GM23338 (cell line): Measurements from ENCODE around the gene CELA3A. TPM values are rescaled to one million over a fixed set of nuclear protein-coding genes. Genes with fewer than 3 reads are reported as not detected.

Experiments
- ATAC-seq: fragments of 200-7000 bp; cut with Tn5 transposase; 3 replicates; pipeline ENCODE4 v1.9.1; 2020
- DNase-seq: peaks from one replicate; pipeline ENCODE4 v3.0.0-alpha.2; 2015; ENCODE audit warnings: low spot score
- H2AFZ ChIP-seq: fragments of 200-600 bp; sonication (generic); 2 replicates; pipeline ENCODE4 v1.8.0; 2016; ENCODE audit warnings: antibody characterized with exemption, mild to moderate bottlenecking, moderate library complexity
- H3F3A ChIP-seq: fragments of 200-600 bp; sonication (generic); replicated peaks from 2 replicates; pipeline ENCODE4 v1.8.0; 2017; ENCODE audit warnings: antibody characterized with exemption, mixed run types, low read depth
- H3K27ac ChIP-seq: fragments of 200-600 bp; sonication (generic); 2 replicates; pipeline ENCODE4 v1.6.1; 2016; ENCODE audit warnings: low read depth
- H3K27me3 ChIP-seq: fragments of 200-600 bp; sonication (generic); 2 replicates; pipeline ENCODE4 v1.8.0; 2016; ENCODE audit warnings: mild to moderate bottlenecking, mixed run types, moderate library complexity; ENCODE audit not compliant: insufficient read depth
- H3K36me3 ChIP-seq: fragments of 200-600 bp; sonication (generic); 2 replicates; pipeline ENCODE4 v1.8.0; 2016; ENCODE audit warnings: mild to moderate bottlenecking; ENCODE audit not compliant: insufficient read depth
- H3K4me1 ChIP-seq: fragments of 200-600 bp; sonication (generic); 2 replicates; pipeline ENCODE4 v1.8.0; 2016; ENCODE audit warnings: mild to moderate bottlenecking, moderate library complexity; ENCODE audit not compliant: insufficient read depth
- H3K4me2 ChIP-seq: fragments of 200-600 bp; sonication (generic); 2 replicates; pipeline ENCODE4 v1.7.1; 2017; ENCODE audit warnings: mixed run types
- H3K4me3 ChIP-seq: fragments of 200-600 bp; sonication (generic); 2 replicates; pipeline ENCODE4 v1.6.1; 2016; ENCODE audit warnings: mixed run types
- H3K79me2 ChIP-seq: fragments of 200-600 bp; sonication (generic); replicated peaks from 2 replicates; pipeline ENCODE4 v1.8.0; 2017; ENCODE audit warnings: mild to moderate bottlenecking; ENCODE audit not compliant: insufficient read depth
- H3K9me2 ChIP-seq: fragments of 200-600 bp; sonication (generic); 2 replicates; pipeline ENCODE4 v1.8.0; 2017; ENCODE audit not compliant: insufficient read depth
- H4K20me1 ChIP-seq: fragments of 200-600 bp; sonication (generic); replicated peaks from 2 replicates; pipeline ENCODE4 v1.8.0; 2017; ENCODE audit warnings: mild to moderate bottlenecking; ENCODE audit not compliant: insufficient read depth
- H3K27ac Mint-ChIP-seq: 2 replicates; pipeline ENCODE4 v1.8.0; 2020; ENCODE audit warnings: inconsistent platforms, mild to moderate bottlenecking, moderate library complexity, mixed read lengths
- H3K27me3 Mint-ChIP-seq: 3 replicates; pipeline ENCODE4 v1.8.0; 2022; ENCODE audit warnings: low read depth, mild to moderate bottlenecking, moderate library complexity, mixed read lengths, inconsistent platforms; ENCODE audit not compliant: insufficient read depth, poor library complexity
- H3K36me3 Mint-ChIP-seq: 3 replicates; pipeline ENCODE4 v1.8.0; 2021; ENCODE audit warnings: low read depth, mild to moderate bottlenecking, inconsistent platforms, moderate library complexity, mixed read lengths
- H3K4me1 Mint-ChIP-seq: 3 replicates; pipeline ENCODE4 v1.8.0; 2020; ENCODE audit warnings: mild to moderate bottlenecking, inconsistent platforms, mixed read lengths
- H3K4me3 Mint-ChIP-seq: 3 replicates; pipeline ENCODE4 v1.8.0; 2021; ENCODE audit warnings: moderate library complexity, mild to moderate bottlenecking, inconsistent platforms, mixed read lengths
- H3K9me3 Mint-ChIP-seq: 3 replicates; pipeline ENCODE4 v1.8.0; 2020; ENCODE audit warnings: moderate library complexity, mild to moderate bottlenecking, inconsistent platforms, mixed read lengths
- CREB1 ChIP-seq: fragments of 250-450 bp; sonication (Bioruptor Pico); IDR thresholded peaks from 2 replicates; pipeline ENCODE4 v1.5.0; 2020; ENCODE audit warnings: low read depth, mild to moderate bottlenecking, moderate library complexity
- EZH2 ChIP-seq: fragments of 200-600 bp; sonication (generic); IDR thresholded peaks from one replicate; pipeline ENCODE4 v1.8.0; 2017; ENCODE audit warnings: antibody characterized with exemption, mild to moderate bottlenecking, low read depth; ENCODE audit not compliant: unreplicated experiment
- EZH2phosphoT487 ChIP-seq: fragments of 200-600 bp; sonication (generic); IDR thresholded peaks from one replicate; pipeline ENCODE4 v1.8.1; 2018; ENCODE audit warnings: antibody characterized with exemption; ENCODE audit not compliant: unreplicated experiment
- JUNB ChIP-seq: IDR thresholded peaks from one replicate; pipeline ENCODE4 v1.6.1; 2016; ENCODE audit warnings: antibody characterized with exemption; ENCODE audit not compliant: unreplicated experiment
- NANOG ChIP-seq: IDR thresholded peaks from 2 replicates; pipeline ENCODE4 v1.6.1; 2016; ENCODE audit warnings: antibody characterized with exemption, borderline replicate concordance
- POLR2AphosphoS5 ChIP-seq: IDR thresholded peaks from 2 replicates; pipeline ENCODE4 v1.6.1; 2016; ENCODE audit warnings: antibody characterized with exemption, low read depth
- STAT1 ChIP-seq: IDR thresholded peaks from one replicate; pipeline ENCODE4 v1.6.1; 2016; ENCODE audit warnings: antibody characterized with exemption; ENCODE audit not compliant: unreplicated experiment
- ZNF114 ChIP-seq: fragments of 250-450 bp; sonication (Bioruptor Pico); IDR thresholded peaks from 2 replicates; pipeline ENCODE4 v1.5.0; 2020; ENCODE audit warnings: mild to moderate bottlenecking, moderate library complexity
- ZNF331 ChIP-seq: fragments of 250-450 bp; sonication (Bioruptor Pico); IDR thresholded peaks from 2 replicates; pipeline ENCODE4 v1.5.0; 2020; ENCODE audit warnings: low read depth, mild to moderate bottlenecking, moderate library complexity
- polyA plus RNA-seq: library from polyadenylated mRNA; unstranded; fragments of >200 nt; fragmentation: Nextera tagmentation; extraction: Ambion mirVana; gene quantifications from 2 replicates; pipeline ENCODE4 v1.2.1, GENCODE V29; 2016
- total RNA-seq: library from RNA; depleted of rRNA; stranded (reverse); fragments of >200 nt; shearing (Covaris generic); gene quantifications from 2 replicates; pipeline ENCODE4 v1.2.3, GENCODE V29; 2014
- TF ChIP-seq, protein P1 (sequence below): IDR thresholded peaks from 2 replicates; pipeline ENCODE4 v1.6.1; 2016; ENCODE audit warnings: antibody characterized with exemption
- TF ChIP-seq, protein P2 (sequence below): IDR thresholded peaks from one replicate; pipeline ENCODE4 v1.6.1; 2018; ENCODE audit warnings: antibody characterized with exemption; ENCODE audit not compliant: unreplicated experiment
- TF ChIP-seq, protein P3 (sequence below), 2 experiments: fragments of 200-600 bp in 1 of 2; sonication (generic) in 1 of 2; conservative IDR thresholded peaks; 2 replicates each; pipeline versions ENCODE4 v1.5.1 to v1.6.1; 2016 to 2017; ENCODE audit warnings: antibody characterized with exemption in 2 of 2, low read depth in 2 of 2, mild to moderate bottlenecking in 2 of 2, moderate library complexity in 1 of 2
- TF ChIP-seq, protein P4 (sequence below): fragments of 250-450 bp; sonication (Bioruptor Pico); IDR thresholded peaks from 2 replicates; pipeline ENCODE4 v1.5.0; 2020; ENCODE audit warnings: mild to moderate bottlenecking, moderate library complexity

CELA3A gene
- total and polyA plus RNA-seq, 2 experiments from 2014 or later: not detected

DNA sequence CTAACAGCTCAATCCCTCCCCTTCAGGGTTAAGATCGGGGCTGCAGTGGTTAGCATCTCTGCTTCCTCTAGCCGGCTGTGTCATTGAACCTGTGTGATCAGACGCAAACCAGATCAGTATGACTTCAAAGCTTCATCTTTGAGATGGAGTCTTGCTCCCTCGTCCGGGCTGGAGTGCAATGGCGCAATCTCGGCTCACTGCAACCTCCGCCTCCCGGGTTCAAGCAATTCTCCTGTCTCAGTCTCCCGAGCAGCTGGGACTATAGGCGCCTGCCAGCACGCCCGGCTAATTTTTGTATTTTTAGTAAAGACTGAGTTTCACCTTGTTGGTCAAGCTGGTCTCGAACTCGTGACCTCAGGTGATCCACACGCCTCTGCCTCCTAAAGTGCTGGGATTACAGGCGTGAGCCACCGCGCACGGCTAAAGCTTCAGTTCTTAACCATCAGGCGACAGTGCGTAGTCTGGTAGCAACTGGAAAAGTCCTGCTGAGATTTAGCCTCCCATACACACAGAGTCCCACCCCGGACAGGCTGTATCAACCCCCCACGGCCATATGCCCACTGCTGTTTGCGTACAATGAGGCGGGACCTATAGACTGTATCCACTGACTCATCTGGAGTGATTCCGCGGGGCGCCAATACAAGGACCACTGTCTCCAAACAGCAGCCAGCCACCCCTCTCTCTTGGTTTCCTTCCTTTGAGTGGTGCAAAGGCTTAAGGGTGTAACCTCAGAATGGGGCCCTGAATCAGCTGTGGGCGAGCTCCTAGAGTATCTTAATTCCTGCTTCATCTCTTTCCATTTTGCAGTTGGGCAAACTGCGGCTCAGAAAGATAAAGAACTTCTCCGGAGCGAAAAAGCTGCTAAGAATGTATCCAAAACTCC, 23.3 kb downstream of the CELA3A start:
- Histone ChIP-seq H3K79me2 (peaks cover 17% of the 10 kb centered on the region), H3K4me1 (peaks cover 13% of the 10 kb centered on the region), H3K27ac (peak overlapping the region; percentile 76), H3K27me3 (no peaks in the 10 kb centered on the region), H3F3A (peaks cover 16% of the 10 kb centered on the region), H2AFZ (peak overlapping the region; percentile 77), H3K9me2 (no peaks in the 10 kb centered on the region), H4K20me1 (no peaks in the 10 kb centered on the region), H3K4me3 (peak overlapping the region; percentile 81), H3K36me3 (no peaks in the 10 kb centered on the region), H3K4me2 (peak overlapping the region; percentile 70)
- Mint-ChIP-seq H3K9me3 (no peaks in the 10 kb centered on the region), H3K4me3 (peak overlapping the region; percentile 88), H3K27me3 (peaks cover 18% of the 10 kb centered on the region), H3K36me3 (peaks cover 5% of the 10 kb centered on the region; the same call in 1 of the 3 replicates), H3K27ac (peak overlapping the region; percentile 93), H3K4me1 (peaks cover 19% of the 10 kb centered on the region)
- TF ChIP-seq, protein P1, sequence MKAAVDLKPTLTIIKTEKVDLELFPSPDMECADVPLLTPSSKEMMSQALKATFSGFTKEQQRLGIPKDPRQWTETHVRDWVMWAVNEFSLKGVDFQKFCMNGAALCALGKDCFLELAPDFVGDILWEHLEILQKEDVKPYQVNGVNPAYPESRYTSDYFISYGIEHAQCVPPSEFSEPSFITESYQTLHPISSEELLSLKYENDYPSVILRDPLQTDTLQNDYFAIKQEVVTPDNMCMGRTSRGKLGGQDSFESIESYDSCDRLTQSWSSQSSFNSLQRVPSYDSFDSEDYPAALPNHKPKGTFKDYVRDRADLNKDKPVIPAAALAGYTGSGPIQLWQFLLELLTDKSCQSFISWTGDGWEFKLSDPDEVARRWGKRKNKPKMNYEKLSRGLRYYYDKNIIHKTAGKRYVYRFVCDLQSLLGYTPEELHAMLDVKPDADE: no peak
- no peak for TF ChIP-seq CREB1
- no peak for TF ChIP-seq NANOG
- no peak for TF ChIP-seq ZNF331 (CRISPR knock-in tag)
- TF ChIP-seq POLR2AphosphoS5: no peak
- TF ChIP-seq, protein P2, sequence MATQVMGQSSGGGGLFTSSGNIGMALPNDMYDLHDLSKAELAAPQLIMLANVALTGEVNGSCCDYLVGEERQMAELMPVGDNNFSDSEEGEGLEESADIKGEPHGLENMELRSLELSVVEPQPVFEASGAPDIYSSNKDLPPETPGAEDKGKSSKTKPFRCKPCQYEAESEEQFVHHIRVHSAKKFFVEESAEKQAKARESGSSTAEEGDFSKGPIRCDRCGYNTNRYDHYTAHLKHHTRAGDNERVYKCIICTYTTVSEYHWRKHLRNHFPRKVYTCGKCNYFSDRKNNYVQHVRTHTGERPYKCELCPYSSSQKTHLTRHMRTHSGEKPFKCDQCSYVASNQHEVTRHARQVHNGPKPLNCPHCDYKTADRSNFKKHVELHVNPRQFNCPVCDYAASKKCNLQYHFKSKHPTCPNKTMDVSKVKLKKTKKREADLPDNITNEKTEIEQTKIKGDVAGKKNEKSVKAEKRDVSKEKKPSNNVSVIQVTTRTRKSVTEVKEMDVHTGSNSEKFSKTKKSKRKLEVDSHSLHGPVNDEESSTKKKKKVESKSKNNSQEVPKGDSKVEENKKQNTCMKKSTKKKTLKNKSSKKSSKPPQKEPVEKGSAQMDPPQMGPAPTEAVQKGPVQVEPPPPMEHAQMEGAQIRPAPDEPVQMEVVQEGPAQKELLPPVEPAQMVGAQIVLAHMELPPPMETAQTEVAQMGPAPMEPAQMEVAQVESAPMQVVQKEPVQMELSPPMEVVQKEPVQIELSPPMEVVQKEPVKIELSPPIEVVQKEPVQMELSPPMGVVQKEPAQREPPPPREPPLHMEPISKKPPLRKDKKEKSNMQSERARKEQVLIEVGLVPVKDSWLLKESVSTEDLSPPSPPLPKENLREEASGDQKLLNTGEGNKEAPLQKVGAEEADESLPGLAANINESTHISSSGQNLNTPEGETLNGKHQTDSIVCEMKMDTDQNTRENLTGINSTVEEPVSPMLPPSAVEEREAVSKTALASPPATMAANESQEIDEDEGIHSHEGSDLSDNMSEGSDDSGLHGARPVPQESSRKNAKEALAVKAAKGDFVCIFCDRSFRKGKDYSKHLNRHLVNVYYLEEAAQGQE: no peak
- TF ChIP-seq, protein P3, sequence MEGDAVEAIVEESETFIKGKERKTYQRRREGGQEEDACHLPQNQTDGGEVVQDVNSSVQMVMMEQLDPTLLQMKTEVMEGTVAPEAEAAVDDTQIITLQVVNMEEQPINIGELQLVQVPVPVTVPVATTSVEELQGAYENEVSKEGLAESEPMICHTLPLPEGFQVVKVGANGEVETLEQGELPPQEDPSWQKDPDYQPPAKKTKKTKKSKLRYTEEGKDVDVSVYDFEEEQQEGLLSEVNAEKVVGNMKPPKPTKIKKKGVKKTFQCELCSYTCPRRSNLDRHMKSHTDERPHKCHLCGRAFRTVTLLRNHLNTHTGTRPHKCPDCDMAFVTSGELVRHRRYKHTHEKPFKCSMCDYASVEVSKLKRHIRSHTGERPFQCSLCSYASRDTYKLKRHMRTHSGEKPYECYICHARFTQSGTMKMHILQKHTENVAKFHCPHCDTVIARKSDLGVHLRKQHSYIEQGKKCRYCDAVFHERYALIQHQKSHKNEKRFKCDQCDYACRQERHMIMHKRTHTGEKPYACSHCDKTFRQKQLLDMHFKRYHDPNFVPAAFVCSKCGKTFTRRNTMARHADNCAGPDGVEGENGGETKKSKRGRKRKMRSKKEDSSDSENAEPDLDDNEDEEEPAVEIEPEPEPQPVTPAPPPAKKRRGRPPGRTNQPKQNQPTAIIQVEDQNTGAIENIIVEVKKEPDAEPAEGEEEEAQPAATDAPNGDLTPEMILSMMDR (conservative IDR thresholded peaks at IDR 0.05; ENCODE audit: low read depth in 2 of 2): no peak
- TF ChIP-seq STAT1: no peak
- no peak for TF ChIP-seq EZH2
- TF ChIP-seq, protein P4, sequence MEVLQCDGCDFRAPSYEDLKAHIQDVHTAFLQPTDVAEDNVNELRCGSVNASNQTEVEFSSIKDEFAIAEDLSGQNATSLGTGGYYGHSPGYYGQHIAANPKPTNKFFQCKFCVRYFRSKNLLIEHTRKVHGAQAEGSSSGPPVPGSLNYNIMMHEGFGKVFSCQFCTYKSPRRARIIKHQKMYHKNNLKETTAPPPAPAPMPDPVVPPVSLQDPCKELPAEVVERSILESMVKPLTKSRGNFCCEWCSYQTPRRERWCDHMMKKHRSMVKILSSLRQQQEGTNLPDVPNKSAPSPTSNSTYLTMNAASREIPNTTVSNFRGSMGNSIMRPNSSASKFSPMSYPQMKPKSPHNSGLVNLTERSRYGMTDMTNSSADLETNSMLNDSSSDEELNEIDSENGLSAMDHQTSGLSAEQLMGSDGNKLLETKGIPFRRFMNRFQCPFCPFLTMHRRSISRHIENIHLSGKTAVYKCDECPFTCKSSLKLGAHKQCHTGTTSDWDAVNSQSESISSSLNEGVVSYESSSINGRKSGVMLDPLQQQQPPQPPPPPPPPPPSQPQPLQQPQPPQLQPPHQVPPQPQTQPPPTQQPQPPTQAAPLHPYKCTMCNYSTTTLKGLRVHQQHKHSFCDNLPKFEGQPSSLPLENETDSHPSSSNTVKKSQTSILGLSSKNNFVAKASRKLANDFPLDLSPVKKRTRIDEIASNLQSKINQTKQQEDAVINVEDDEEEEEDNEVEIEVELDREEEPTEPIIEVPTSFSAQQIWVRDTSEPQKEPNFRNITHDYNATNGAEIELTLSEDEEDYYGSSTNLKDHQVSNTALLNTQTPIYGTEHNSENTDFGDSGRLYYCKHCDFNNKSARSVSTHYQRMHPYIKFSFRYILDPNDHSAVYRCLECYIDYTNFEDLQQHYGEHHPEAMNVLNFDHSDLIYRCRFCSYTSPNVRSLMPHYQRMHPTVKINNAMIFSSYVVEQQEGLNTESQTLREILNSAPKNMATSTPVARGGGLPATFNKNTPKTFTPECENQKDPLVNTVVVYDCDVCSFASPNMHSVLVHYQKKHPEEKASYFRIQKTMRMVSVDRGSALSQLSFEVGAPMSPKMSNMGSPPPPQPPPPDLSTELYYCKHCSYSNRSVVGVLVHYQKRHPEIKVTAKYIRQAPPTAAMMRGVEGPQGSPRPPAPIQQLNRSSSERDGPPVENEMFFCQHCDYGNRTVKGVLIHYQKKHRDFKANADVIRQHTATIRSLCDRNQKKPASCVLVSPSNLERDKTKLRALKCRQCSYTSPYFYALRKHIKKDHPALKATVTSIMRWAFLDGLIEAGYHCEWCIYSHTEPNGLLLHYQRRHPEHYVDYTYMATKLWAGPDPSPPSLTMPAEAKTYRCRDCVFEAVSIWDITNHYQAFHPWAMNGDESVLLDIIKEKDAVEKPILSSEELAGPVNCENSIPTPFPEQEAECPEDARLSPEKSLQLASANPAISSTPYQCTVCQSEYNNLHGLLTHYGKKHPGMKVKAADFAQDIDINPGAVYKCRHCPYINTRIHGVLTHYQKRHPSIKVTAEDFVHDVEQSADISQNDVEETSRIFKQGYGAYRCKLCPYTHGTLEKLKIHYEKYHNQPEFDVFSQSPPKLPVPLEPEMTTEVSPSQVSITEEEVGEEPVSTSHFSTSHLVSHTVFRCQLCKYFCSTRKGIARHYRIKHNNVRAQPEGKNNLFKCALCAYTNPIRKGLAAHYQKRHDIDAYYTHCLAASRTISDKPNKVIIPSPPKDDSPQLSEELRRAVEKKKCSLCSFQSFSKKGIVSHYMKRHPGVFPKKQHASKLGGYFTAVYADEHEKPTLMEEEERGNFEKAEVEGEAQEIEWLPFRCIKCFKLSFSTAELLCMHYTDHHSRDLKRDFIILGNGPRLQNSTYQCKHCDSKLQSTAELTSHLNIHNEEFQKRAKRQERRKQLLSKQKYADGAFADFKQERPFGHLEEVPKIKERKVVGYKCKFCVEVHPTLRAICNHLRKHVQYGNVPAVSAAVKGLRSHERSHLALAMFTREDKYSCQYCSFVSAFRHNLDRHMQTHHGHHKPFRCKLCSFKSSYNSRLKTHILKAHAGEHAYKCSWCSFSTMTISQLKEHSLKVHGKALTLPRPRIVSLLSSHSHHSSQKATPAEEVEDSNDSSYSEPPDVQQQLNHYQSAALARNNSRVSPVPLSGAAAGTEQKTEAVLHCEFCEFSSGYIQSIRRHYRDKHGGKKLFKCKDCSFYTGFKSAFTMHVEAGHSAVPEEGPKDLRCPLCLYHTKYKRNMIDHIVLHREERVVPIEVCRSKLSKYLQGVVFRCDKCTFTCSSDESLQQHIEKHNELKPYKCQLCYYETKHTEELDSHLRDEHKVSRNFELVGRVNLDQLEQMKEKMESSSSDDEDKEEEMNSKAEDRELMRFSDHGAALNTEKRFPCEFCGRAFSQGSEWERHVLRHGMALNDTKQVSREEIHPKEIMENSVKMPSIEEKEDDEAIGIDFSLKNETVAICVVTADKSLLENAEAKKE: no peak
- TF ChIP-seq JUNB: no peak
- no peak for TF ChIP-seq ZNF114
- TF ChIP-seq EZH2phosphoT487: no peak
- peak; percentile 81 for DNase-seq
- peak; percentile 69 for ATAC-seq
